GM12875 (cell line): Measurements from ENCODE around the gene SFT2D3.

ENCODE experiments used
- H3K4me3 ChIP-seq: one replicate; pipeline ENCODE4 v1.5.1; 2011; ENCODE audit warnings: low read depth, low read length, control low read depth
- TF ChIP-seq, protein P1 (sequence below): IDR thresholded peaks from 2 replicates; pipeline ENCODE4 v1.5.1; 2011; ENCODE audit warnings: low read depth, mild to moderate bottlenecking, control low read depth, inconsistent platforms, low read length, moderate library complexity, borderline replicate concordance; ENCODE audit not compliant: insufficient read depth

SFT2D3 gene

DNA sequence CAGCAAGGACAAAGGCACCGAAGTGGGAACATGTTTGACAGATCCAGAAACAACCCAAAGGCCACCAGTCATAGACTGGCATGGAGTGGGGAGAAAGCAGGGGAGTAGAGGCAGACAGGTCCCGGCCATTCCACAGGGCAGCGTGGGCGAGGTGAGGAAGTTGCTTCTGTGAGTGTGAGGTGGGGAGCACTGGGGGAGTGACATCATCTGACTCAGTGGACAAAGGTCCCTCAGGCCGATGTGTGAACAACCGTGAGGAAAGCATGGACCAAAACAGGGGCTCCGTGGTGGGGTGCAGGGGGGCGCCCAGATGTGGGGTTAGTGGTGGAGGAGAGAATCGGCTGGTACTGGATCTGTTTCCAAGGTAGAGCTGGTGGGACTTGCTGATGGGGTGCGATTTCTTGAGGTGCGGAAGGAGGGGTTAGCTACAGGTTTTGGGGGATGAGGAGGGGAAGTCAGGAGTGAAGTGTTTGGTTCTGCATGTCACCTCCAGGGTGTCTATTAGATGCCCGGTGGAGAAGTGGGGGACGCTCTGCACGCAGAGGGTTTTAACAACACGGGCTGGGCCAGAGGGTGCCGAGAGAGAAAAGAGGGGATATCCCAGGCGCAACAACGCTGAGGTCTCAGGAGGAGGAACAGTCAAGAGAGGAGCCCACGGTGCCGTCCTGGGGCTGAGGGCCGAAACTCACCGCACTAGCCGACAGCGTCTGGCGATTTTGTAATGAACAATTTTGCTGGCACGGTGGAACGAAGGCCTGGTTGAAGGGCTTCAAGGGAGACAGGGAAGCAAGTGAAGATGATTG lies 2.5 kb upstream of the SFT2D3 start:
- TF ChIP-seq, protein P1, sequence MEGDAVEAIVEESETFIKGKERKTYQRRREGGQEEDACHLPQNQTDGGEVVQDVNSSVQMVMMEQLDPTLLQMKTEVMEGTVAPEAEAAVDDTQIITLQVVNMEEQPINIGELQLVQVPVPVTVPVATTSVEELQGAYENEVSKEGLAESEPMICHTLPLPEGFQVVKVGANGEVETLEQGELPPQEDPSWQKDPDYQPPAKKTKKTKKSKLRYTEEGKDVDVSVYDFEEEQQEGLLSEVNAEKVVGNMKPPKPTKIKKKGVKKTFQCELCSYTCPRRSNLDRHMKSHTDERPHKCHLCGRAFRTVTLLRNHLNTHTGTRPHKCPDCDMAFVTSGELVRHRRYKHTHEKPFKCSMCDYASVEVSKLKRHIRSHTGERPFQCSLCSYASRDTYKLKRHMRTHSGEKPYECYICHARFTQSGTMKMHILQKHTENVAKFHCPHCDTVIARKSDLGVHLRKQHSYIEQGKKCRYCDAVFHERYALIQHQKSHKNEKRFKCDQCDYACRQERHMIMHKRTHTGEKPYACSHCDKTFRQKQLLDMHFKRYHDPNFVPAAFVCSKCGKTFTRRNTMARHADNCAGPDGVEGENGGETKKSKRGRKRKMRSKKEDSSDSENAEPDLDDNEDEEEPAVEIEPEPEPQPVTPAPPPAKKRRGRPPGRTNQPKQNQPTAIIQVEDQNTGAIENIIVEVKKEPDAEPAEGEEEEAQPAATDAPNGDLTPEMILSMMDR, result no peak
- no peak overlapping the region for H3K4me3 ChIP-seq

DNA sequence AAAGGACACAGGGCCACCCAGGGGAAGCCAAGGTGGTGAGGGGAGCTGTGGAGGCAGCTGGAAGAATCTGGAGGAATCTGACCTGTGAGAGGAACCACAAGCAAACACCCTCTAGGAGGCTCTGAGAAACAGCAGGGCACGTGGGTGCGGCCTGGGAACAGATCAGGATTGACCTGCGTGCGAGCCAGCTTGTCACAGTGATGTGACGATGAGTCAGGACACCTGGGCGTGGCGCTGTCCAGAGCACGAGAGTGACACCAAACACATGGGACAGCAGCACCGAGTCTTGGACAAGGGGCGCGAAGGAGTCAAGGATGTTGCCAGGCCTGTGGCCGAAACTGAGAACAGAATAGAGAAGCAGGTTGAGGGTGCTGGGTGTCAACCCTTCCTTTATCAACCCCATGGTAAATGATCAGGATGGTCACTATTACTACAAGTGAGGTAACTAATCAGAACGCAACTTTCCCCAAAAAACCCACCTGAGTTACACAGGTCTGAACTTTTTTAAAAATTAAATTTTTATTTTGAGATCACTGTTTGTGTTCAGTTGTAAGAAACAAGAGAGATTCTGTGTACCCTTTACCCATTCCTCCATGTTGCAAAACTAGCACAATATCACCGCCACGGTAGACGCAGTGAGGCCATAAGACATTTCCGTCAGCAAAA lies 637 bp upstream of the SFT2D3 start:
- H3K4me3 ChIP-seq, result peak overlapping the region; percentile 56
- TF ChIP-seq, protein P1, result peak; percentile 12; the same call in 1 of the 2 replicates

DNA sequence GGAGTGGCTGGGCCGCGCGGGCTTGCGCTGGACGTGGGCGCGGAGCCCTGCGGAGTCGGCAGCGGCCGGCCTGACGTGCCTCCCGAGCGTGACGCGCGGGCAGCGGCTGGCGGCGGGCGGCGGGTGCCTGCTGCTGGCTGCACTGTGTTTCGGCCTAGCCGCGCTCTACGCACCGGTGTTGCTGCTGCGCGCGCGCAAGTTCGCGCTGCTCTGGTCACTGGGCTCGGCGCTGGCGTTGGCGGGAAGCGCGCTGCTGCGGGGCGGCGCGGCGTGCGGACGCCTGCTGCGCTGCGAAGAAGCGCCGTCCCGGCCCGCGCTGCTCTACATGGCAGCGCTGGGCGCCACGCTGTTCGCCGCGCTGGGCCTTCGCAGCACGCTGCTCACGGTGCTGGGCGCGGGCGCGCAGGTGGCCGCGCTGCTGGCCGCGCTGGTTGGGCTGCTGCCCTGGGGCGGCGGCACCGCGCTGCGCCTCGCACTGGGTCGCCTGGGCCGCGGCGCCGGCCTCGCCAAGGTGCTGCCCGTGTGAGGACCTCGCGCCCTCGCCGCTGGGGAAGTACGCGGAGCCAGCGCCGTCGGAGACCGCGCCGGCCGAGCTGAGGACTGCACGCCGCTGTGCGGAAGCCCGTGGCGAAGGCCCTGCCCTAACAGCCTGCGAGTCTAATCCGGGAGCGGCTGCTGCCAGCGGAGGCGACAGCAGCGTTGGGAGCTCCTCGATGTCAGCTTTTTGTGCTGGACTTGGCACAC lies 526 bp downstream of the SFT2D3 start:
- TF ChIP-seq, protein P1, result peak; percentile 50
- H3K4me3 ChIP-seq, result peak overlapping the region; percentile 56

DNA sequence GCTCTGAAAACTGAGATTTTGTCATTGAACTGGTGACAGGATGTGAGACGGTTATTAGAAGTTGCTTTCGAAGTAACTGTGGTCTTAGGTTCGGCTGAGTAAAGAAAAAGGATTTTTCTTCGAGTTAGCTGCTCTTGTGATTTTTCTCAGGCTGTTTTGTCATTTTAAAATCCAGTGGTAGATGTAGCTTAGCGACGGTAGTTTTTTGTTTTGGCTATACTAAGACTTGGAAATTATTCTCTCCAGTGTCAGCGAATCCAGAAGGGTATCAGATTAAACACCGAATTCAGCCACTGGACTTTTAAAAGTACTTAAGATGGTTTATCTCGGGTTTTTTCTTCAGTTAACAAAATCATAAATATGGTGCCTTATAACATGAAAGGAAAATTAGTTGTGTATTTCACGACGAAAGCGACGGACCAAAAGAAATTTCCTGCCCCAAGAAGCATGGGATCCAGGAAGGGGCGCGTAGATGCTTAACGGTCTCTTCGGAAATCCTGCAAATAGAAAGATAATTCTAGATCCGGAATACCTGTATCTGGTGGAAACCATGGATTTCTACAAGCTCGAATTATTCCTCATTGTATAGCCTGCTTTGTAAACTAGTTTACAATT lies 1.2 kb downstream of the SFT2D3 start:
- peak overlapping the region; percentile 56 for H3K4me3 ChIP-seq
- TF ChIP-seq, protein P1, result no peak

DNA sequence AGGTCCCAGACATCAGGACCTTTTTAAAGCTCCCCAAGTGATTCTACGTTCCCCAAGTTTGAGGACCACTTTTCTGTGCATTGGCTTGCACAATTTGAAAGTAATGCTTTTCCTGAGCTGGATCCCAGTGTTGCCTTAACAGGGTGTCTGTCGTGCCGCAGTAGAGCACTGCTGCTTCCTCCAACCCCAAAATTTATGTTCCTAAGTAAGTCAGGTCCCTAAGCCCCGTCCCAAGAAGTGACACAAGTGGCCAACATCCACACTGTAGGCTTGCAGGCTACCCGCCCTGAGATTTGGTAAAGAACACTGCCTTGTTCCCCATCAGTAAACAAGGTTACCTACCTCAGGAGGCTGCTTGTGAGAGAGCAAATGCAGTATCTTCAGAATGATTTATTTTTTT lies 2.0 kb downstream of the SFT2D3 start:
- TF ChIP-seq, protein P1, result no peak
- H3K4me3 ChIP-seq, result no peak overlapping the region

DNA sequence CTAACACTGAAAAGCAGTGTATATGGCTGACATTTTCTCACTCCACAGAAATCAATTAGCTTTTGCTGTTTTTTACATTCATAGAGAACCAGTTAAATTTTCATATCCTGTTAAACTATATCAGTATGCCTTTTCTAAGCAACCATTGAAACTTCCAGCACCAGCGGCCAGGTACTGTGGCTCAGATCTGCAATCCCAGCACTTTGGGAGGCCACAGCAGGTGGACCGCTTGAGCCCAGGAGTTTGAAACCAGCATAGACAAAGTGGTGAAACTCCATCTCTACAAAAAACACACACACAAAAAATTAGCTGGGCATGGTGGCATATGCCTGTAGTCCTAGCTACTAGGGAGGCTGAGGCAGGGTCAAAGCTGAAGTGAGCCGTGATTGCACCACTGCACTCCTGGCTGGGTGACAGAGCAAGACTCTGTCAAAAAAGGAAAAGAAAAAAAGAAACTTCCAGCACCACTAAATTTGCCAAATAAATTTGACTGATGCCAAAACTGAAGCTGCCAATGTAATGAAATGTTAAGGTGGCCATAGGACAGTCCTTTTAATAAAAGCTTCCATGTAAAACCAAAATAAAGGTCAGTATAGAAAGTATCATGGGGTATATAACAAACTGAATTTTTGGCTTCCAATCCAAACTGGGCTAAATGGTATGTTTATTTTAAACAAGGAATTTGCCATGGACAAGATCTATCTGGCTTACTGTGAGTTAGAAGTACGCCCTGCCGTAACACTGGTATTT lies 3.5 kb downstream of the SFT2D3 start:
- H3K4me3 ChIP-seq, result no peak overlapping the region
- TF ChIP-seq, protein P1, result no peak
